ENCODE measurements around the gene TOMM70.
"Not testable (repeated sequence)": the region's sequence is repeated elsewhere in the genome, so short reads cannot be mapped to it uniquely, and the experiment has no call there.

Gene TOMM70

DNA sequence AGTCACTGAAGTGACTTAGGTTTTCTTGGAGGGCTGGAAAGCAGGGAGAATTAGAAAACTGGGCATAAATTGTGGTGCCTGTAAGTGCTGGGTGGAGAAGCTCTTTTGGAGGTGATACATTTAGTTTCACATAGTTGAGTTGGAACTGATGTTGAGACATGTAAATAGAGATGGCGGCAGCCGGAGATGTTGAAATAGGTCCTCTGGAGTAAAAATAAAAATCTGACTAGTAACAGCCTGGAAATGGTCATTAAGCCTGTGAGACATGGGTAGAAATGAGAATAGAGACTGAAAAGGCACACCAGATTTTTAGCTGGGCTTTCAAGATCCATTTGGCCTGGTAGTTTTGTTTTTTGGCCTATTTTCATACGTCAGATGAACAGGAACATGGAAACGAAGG is 69.2 kb downstream of the TOMM70 start (continued):
- TF ChIP-seq, protein P1, sequence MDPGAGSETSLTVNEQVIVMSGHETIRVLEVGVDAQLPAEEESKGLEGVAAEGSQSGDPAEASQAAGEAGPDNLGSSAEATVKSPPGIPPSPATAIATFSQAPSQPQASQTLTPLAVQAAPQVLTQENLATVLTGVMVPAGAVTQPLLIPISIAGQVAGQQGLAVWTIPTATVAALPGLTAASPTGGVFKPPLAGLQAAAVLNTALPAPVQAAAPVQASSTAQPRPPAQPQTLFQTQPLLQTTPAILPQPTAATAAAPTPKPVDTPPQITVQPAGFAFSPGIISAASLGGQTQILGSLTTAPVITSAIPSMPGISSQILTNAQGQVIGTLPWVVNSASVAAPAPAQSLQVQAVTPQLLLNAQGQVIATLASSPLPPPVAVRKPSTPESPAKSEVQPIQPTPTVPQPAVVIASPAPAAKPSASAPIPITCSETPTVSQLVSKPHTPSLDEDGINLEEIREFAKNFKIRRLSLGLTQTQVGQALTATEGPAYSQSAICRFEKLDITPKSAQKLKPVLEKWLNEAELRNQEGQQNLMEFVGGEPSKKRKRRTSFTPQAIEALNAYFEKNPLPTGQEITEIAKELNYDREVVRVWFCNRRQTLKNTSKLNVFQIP (CRISPR knock-in tag; IDR thresholded peaks at IDR 0.05; ENCODE audit: borderline replicate concordance, low read depth), result no peak
- TF ChIP-seq ZNF70 (CRISPR knock-in tag; IDR thresholded peaks at IDR 0.05), result no peak
- TF ChIP-seq, protein P2, sequence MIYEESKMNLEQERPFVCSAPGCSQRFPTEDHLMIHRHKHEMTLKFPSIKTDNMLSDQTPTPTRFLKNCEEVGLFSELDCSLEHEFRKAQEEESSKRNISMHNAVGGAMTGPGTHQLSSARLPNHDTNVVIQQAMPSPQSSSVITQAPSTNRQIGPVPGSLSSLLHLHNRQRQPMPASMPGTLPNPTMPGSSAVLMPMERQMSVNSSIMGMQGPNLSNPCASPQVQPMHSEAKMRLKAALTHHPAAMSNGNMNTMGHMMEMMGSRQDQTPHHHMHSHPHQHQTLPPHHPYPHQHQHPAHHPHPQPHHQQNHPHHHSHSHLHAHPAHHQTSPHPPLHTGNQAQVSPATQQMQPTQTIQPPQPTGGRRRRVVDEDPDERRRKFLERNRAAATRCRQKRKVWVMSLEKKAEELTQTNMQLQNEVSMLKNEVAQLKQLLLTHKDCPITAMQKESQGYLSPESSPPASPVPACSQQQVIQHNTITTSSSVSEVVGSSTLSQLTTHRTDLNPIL (CRISPR knock-in tag; IDR thresholded peaks at IDR 0.05; ENCODE audit: low read depth), result no peak
- no peak for TF ChIP-seq SNAI2 (CRISPR knock-in tag; IDR thresholded peaks at IDR 0.05)
- no peak for TF ChIP-seq OSR1 (CRISPR knock-in tag; IDR thresholded peaks at IDR 0.05)
- TF ChIP-seq ZFP3 (CRISPR knock-in tag; IDR thresholded peaks at IDR 0.05), result no peak
- no peak for TF ChIP-seq CSDC2 (CRISPR knock-in tag; IDR thresholded peaks at IDR 0.05)
- no peak for TF ChIP-seq ZNF8 (CRISPR knock-in tag; IDR thresholded peaks at IDR 0.05)
- TF ChIP-seq ZNF565 (CRISPR knock-in tag; conservative IDR thresholded peaks at IDR 0.05; ENCODE audit: low read depth), result no peak
- TF ChIP-seq ESRRG (CRISPR knock-in tag; IDR thresholded peaks at IDR 0.05), result no peak
- no peak for TF ChIP-seq GLIS3 (CRISPR knock-in tag; IDR thresholded peaks at IDR 0.05)
- no peak for TF ChIP-seq TCF4 (CRISPR knock-in tag; IDR thresholded peaks at IDR 0.05; ENCODE audit: borderline replicate concordance)
- no peak for TF ChIP-seq TOX (CRISPR knock-in tag; IDR thresholded peaks at IDR 0.05; ENCODE audit: borderline replicate concordance)

DNA sequence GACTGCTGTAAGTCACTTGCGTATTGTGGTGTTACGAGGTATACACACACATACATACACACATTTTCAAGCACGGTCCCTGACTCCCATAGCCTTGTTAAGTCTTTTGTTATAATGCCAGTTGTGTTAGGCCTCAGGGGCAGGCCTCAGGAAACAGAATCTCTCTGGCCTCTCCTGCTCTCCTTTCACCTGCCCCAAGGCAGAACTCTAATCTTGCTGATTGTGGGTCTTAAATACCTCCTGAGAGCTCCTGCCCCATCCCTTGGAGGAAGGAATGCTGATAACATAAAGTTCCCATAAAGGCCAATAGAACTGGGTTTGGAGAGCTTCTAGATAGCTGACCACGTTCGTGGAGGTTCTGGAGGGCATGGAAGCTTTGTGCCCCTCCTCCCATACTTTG is 70.2 kb downstream of the TOMM70 start:
- no peak for ATAC-seq
- TF ChIP-seq ZNF565 (CRISPR knock-in tag; conservative IDR thresholded peaks at IDR 0.05; ENCODE audit: low read depth) (no peak), ZNF70 (CRISPR knock-in tag; IDR thresholded peaks at IDR 0.05) (no peak), ZC3H10 (CRISPR knock-in tag; IDR thresholded peaks at IDR 0.05) (no peak), RARB (CRISPR knock-in tag; IDR thresholded peaks at IDR 0.05) (no peak), PPARA (CRISPR knock-in tag; IDR thresholded peaks at IDR 0.05; ENCODE audit: borderline replicate concordance) (no peak)

DNA sequence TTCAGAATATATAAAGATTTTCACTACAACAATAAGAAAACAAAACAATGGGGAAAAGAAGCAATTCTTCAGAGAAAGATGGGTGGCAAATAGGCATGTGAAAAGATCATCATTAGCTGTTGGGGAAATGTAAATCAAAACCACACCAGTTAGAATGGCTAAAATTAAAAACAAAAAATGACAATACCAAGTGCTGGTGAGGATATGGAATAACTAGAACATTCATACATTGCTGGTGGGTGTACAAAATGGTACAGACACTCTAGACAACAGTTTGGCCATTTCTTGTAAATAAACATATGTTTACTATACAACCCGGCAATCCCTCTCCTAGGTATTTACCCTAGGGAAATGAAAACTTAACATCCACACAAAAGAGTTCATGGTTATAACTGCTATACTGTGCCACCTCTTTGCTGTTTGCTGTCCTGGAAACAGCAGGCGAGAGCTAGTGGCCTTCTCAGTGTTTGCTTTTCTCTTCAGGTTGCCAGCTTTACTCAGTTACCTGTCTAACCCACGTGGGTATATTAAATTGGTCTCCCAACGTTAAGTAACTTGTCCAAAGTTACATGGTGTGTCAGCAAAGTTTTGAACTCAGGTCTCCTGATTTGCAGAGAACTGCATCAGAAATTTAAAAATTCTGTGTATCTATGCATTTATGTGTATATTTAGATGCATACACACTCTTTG is 70.9 kb downstream of the TOMM70 start:
- no peak for ATAC-seq
- TF ChIP-seq OSR1 (CRISPR knock-in tag; IDR thresholded peaks at IDR 0.05) (no peak), CSDC2 (CRISPR knock-in tag; IDR thresholded peaks at IDR 0.05) (no peak), ZFP3 (CRISPR knock-in tag; IDR thresholded peaks at IDR 0.05) (no peak)

DNA sequence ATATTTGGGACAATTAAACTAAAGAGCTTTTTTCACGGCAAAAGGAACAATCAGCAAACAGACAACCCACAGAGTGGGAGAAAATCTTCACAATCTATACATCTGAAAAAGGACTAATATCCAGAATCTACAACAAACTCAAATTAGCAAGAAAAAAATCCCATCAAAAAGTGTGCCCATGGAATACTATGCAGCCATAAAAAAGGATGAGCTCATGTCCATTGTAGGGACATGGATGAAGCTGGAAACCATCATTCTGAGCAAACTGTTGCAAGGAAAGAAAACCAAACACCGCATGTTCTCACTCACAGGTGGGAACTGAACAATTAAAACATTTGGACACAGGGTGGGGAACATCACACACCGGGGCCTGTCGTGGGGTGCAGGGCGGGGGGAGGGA is 73.5 kb downstream of the TOMM70 start:
- not testable (repeated sequence) for ATAC-seq

DNA sequence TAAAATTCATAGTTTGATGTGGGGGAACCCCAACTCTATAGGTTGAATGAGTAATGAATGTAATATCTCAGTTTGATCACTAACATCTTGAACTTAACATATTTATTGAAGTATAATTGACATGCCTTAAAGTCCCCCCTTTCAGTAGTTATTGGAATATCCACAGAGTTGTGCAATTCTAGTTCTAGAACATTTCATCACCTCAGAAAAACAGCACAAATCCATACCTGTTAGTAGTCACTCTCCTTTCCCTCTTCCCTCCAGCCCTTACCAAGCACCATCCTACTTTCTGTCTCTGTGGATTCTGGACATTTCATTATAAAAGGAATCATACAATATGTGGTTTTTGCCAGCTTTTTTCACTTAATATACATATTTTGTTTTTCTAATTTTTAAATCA is 75.1 kb downstream of the TOMM70 start:
- ATAC-seq, result no peak
- TF ChIP-seq ARNTL (CRISPR knock-in tag; IDR thresholded peaks at IDR 0.05; ENCODE audit: borderline replicate concordance, low read depth) (no peak), RARB (CRISPR knock-in tag; IDR thresholded peaks at IDR 0.05) (no peak), TOX (CRISPR knock-in tag; IDR thresholded peaks at IDR 0.05; ENCODE audit: borderline replicate concordance) (no peak), ESRRG (CRISPR knock-in tag; IDR thresholded peaks at IDR 0.05) (no peak), ZC3H10 (CRISPR knock-in tag; IDR thresholded peaks at IDR 0.05) (no peak), SNAI2 (CRISPR knock-in tag; IDR thresholded peaks at IDR 0.05) (no peak), CSDC2 (CRISPR knock-in tag; IDR thresholded peaks at IDR 0.05) (no peak), ZFP3 (CRISPR knock-in tag; IDR thresholded peaks at IDR 0.05) (no peak), ISL1 (CRISPR knock-in tag; IDR thresholded peaks at IDR 0.05) (no peak), ZFP30 (CRISPR knock-in tag; IDR thresholded peaks at IDR 0.05) (no peak), ZNF70 (CRISPR knock-in tag; IDR thresholded peaks at IDR 0.05) (no peak), GLIS3 (CRISPR knock-in tag; IDR thresholded peaks at IDR 0.05) (no peak), OSR1 (CRISPR knock-in tag; IDR thresholded peaks at IDR 0.05) (no peak)
- TF ChIP-seq, protein P1 (CRISPR knock-in tag; IDR thresholded peaks at IDR 0.05; ENCODE audit: borderline replicate concordance, low read depth), result no peak
- TF ChIP-seq, protein P3, sequence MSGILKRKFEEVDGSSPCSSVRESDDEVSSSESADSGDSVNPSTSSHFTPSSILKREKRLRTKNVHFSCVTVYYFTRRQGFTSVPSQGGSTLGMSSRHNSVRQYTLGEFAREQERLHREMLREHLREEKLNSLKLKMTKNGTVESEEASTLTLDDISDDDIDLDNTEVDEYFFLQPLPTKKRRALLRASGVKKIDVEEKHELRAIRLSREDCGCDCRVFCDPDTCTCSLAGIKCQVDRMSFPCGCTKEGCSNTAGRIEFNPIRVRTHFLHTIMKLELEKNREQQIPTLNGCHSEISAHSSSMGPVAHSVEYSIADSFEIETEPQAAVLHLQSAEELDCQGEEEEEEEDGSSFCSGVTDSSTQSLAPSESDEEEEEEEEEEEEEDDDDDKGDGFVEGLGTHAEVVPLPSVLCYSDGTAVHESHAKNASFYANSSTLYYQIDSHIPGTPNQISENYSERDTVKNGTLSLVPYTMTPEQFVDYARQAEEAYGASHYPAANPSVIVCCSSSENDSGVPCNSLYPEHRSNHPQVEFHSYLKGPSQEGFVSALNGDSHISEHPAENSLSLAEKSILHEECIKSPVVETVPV (CRISPR knock-in tag; IDR thresholded peaks at IDR 0.05), result no peak
- TF ChIP-seq, protein P2 (CRISPR knock-in tag; IDR thresholded peaks at IDR 0.05; ENCODE audit: low read depth), result no peak

All from SK-N-SH treated with all-trans-retinoic acid at 6 μM for 48 hours (cell line).